K562 (cell line): ENCODE measurements around the gene PDE8A. TPM values are rescaled to one million over a fixed set of nuclear protein-coding genes. Genes with fewer than 3 reads are reported as not detected.

Source experiments
- BRD4 ChIP-seq: fragments of 200-600 bp; sonication (generic); IDR thresholded peaks from 2 replicates; pipeline ENCODE4 v1.6.1; 2017; ENCODE audit warnings: inconsistent platforms
- GTF2F1 ChIP-seq: IDR thresholded peaks from 2 replicates; pipeline ENCODE4 v1.6.1; 2011; ENCODE audit warnings: low read depth, low read length, improper control_type of control experiment
- MNT ChIP-seq, 2 experiments: fragments of 450-650 bp; conservative IDR thresholded peaks; 2 replicates each; pipeline ENCODE4 v1.6.1; 2017; ENCODE audit warnings: mild to moderate bottlenecking in 2 of 2, moderate library complexity in 2 of 2
- NR2F6 ChIP-seq: fragments of 450-650 bp; formaldehyde crosslinking; IDR thresholded peaks from 2 replicates; pipeline ENCODE4 v1.4.0; 2020; ENCODE audit warnings: mild to moderate bottlenecking
- ZNF140 ChIP-seq: fragments of 250-450 bp; sonication (Bioruptor Pico); IDR thresholded peaks from 2 replicates; pipeline ENCODE4 v1.8.0; 2021; ENCODE audit warnings: moderate library complexity, mild to moderate bottlenecking, inconsistent platforms
- polyA plus RNA-seq, 8 experiments: library from polyadenylated mRNA; depleted of rRNA in 4 of 8; stranded (reverse) in 5 of 8; unstranded in 3 of 8; fragments of >200 nt; fragmentation: Nextera tagmentation in 2 of 8; fragmentation: Illumina TruSeq in 1 of 8; extraction: Ambion mirVana in 2 of 8; extraction: Trizol in 1 of 8; gene quantifications; 2 replicates each; pipeline versions ENCODE4 v1.2.1 to v1.2.3, GENCODE V29; 2011 to 2014; ENCODE audit warnings: inconsistent platforms in 1 of 8, missing spikeins in 1 of 8
- total RNA-seq, 7 experiments: library from RNA; depleted of rRNA in 6 of 7; stranded (reverse); fragments of >200 nt in 6 of 7; fragmentation: Illumina TruSeq in 2 of 7; extraction: Trizol in 2 of 7; gene quantifications; 2 replicates each; pipeline versions ENCODE4 v1.2.1 to v1.2.3, GENCODE V29; 2011 to 2021; ENCODE audit warnings: low replicate concordance in 1 of 7
- TF ChIP-seq, protein P1 (sequence below): sonication (generic); formaldehyde crosslinking; IDR thresholded peaks from 2 replicates; pipeline ENCODE4 v1.8.1; 2022; ENCODE audit warnings: missing genetic modification reagents
- TF ChIP-seq, protein P2 (sequence below): fragments of 450-650 bp; formaldehyde crosslinking; IDR thresholded peaks from 2 replicates; pipeline ENCODE4 v1.4.0; 2022; ENCODE audit warnings: missing genetic modification characterization

PDE8A gene
- total and polyA plus RNA-seq, 9 of the 15 experiments (the other 6 are each of a cell fraction or from before 2014, with no cell fraction given) = 5.9 to 40.3 (median 19.8) TPM

DNA sequence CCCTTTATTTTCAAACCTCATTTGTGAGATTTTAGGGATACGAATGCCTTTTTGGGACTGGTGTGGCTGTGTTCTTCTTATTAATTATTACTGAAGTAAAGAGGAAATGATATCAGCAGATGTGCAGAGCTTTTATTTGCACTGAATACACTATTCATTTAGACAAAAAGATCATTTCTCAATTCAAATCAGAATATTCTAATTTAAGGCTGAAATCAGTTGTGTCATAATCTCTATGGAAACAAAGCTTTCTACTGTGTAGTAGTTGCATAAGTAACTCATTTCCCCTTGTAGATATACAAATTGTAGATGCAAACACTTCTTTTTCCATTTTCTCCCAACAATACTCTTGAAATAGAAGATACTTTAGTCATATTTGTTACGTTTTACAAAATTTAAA is 56.0 kb downstream of the PDE8A start (continued):
- TF ChIP-seq NR2F6 (CRISPR knock-in tag) (no peak), GTF2F1 (no peak), BRD4 (no peak), ZNF140 (CRISPR knock-in tag) (no peak), MNT (conservative IDR thresholded peaks at IDR 0.05) (no peak)
- TF ChIP-seq, protein P1, sequence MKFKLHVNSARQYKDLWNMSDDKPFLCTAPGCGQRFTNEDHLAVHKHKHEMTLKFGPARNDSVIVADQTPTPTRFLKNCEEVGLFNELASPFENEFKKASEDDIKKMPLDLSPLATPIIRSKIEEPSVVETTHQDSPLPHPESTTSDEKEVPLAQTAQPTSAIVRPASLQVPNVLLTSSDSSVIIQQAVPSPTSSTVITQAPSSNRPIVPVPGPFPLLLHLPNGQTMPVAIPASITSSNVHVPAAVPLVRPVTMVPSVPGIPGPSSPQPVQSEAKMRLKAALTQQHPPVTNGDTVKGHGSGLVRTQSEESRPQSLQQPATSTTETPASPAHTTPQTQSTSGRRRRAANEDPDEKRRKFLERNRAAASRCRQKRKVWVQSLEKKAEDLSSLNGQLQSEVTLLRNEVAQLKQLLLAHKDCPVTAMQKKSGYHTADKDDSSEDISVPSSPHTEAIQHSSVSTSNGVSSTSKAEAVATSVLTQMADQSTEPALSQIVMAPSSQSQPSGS (CRISPR knock-in tag) = no peak
- TF ChIP-seq, protein P2, sequence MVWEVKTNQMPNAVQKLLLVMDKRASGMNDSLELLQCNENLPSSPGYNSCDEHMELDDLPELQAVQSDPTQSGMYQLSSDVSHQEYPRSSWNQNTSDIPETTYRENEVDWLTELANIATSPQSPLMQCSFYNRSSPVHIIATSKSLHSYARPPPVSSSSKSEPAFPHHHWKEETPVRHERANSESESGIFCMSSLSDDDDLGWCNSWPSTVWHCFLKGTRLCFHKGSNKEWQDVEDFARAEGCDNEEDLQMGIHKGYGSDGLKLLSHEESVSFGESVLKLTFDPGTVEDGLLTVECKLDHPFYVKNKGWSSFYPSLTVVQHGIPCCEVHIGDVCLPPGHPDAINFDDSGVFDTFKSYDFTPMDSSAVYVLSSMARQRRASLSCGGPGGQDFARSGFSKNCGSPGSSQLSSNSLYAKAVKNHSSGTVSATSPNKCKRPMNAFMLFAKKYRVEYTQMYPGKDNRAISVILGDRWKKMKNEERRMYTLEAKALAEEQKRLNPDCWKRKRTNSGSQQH (CRISPR knock-in tag) = no peak
